GM21717 (cell line): ENCODE data around the gene VPS26A.

Source experiments
- ATAC-seq: cut with Tn5 transposase; IDR thresholded peaks from one replicate; pipeline ENCODE4 v1.9.1; 2021; ENCODE audit warnings: mild to moderate bottlenecking, moderate library complexity; ENCODE audit not compliant: unreplicated experiment

VPS26A gene

GRCh38 chr10:69217119-69217754, 93.3 kb downstream of the VPS26A start:
- ATAC-seq: no peak

DNA sequence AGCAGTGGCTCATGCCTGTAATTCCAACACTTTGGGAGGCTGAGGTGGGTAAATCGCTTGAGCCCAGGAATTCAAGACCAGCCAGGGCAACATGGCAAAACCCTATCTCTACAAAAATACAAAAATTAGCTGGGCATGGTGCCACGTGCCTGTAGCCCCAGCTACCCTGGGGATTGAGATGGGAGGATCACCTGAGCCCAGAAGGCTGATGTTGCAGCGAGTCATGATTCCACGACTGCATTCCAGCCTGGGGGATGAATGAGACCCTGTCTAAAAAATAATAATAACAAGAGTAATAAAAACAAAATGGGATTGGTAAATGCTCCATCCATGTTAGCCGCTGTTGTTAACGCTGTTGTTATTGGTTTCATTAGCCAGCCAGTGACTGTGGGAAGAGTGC, 94.9 kb downstream of the VPS26A start:
- ATAC-seq: no peak

- no peak for ATAC-seq
Measured at GRCh38 chr10:69220041-69220451, 96.1 kb downstream of the VPS26A start, which contains the start of gene HKDC1. HKDC1 (plus strand) TSS chr10:69220332; CDS start chr10:69220436, 104 bp downstream.

DNA sequence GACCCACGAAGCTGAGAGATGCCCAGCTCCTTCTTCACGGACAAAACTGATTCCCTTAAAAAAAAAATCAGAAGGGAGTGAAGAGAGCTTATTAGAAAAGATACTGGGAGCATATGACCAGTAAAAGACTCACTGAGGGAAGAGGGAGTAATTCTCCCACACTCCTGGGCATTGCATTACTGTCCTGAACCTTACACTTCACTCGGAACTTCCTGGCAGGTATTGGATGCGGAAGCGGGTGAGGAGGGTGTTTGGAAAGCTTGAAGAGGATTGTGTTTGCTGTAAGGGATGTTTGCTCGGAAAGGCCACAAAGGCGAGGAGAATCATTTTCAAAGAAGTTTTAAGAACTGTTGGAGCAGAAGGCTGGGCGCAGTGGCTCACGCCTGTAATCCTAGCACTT, 96.5 kb downstream of the VPS26A start:
- no peak for ATAC-seq
